ENCODE measurements around the gene MPND.

- TF ChIP-seq, protein P1, sequence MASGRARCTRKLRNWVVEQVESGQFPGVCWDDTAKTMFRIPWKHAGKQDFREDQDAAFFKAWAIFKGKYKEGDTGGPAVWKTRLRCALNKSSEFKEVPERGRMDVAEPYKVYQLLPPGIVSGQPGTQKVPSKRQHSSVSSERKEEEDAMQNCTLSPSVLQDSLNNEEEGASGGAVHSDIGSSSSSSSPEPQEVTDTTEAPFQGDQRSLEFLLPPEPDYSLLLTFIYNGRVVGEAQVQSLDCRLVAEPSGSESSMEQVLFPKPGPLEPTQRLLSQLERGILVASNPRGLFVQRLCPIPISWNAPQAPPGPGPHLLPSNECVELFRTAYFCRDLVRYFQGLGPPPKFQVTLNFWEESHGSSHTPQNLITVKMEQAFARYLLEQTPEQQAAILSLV (CRISPR knock-in tag; IDR thresholded peaks at IDR 0.05; ENCODE audit: borderline replicate concordance): no peak; the same call in 1 of the 2 replicates
- TF ChIP-seq GABPA (IDR thresholded peaks at IDR 0.05; ENCODE audit: low read depth, low read length) (no peak), GABPA (CRISPR knock-in tag; IDR thresholded peaks at IDR 0.05; ENCODE audit: low read depth) (peak; percentile 68), HMGXB4 (CRISPR knock-in tag; IDR thresholded peaks at IDR 0.05; ENCODE audit: borderline replicate concordance in 1 of 2, low read depth in 1 of 2) (0 out of 4 replicates have a peak, but pooled peaks of 1 of the 2 experiments have one; percentile 52), CHD2 (IDR thresholded peaks at IDR 0.05; ENCODE audit: low read depth, low read length) (peak; percentile 100), NR1H2 (CRISPR knock-in tag; IDR thresholded peaks at IDR 0.05; ENCODE audit: borderline replicate concordance, low read depth) (no peak), ZNF121 (CRISPR knock-in tag; IDR thresholded peaks at IDR 0.05) (no peak), PATZ1 (CRISPR knock-in tag; IDR thresholded peaks at IDR 0.05) (peak; percentile 77), MXI1 (IDR thresholded peaks at IDR 0.05; ENCODE audit: borderline replicate concordance, low read depth, low read length) (peak; percentile 90; the same call in 2 of the 3 replicates), TBP (CRISPR knock-in tag; IDR thresholded peaks at IDR 0.05) (no peak), CTCF (CRISPR knock-in tag; IDR thresholded peaks at IDR 0.05) (no peak), SP5 (CRISPR knock-in tag; IDR thresholded peaks at IDR 0.05; ENCODE audit: borderline replicate concordance, low read depth) (no peak), ZNF766 (CRISPR knock-in tag; IDR thresholded peaks at IDR 0.05; ENCODE audit: borderline replicate concordance) (peak; percentile 29; the same call in 1 of the 2 replicates)
- TF ChIP-seq, protein P2, sequence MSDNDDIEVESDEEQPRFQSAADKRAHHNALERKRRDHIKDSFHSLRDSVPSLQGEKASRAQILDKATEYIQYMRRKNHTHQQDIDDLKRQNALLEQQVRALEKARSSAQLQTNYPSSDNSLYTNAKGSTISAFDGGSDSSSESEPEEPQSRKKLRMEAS (IDR thresholded peaks at IDR 0.05): peak; percentile 88
These were observed 59.0 kb downstream of the MPND start, which contains the start of gene CHAF1A for GRCh38 chr19:4402171-4403004.

All from HepG2 (cell line).